Lung (tissue), 12 donors: ENCODE data around the gene MYPN. TPM values are rescaled to one million over a fixed set of nuclear protein-coding genes. Genes with fewer than 3 reads are reported as not detected.
A peak's percentile ranks its signal among the peaks of the same experiment; 100 is the strongest.

ENCODE experiments used
- ATAC-seq: fragments of 200-7000 bp; cut with Tn5 transposase; one replicate; pipeline ENCODE4 v1.9.1; 2020; ENCODE audit warnings: moderate number of reproducible peaks; ENCODE audit not compliant: insufficient read depth, low FRiP score
- DNase-seq, 3 donors: peaks; one replicate each; pipeline ENCODE4 v3.0.0-alpha.2; 2013 to 2017
- H3K27ac ChIP-seq, 2 donors: one replicate each; pipeline ENCODE4 v1.5.1; 2013; ENCODE audit warnings: mild to moderate bottlenecking in 2 of 2, moderate library complexity in 2 of 2, control low read depth in 1 of 2, inconsistent platforms in 1 of 2, low read depth in 1 of 2, low read length in 1 of 2
- H3K27me3 ChIP-seq, 3 donors: one replicate each; pipeline ENCODE4 v1.5.1; 2013; ENCODE audit warnings: low read length in 2 of 3; ENCODE audit not compliant: control insufficient read depth in 3 of 3, insufficient read depth in 3 of 3
- H3K36me3 ChIP-seq, 4 donors: one replicate each; pipeline ENCODE4 v1.5.1; 2013; ENCODE audit warnings: low read length in 4 of 4, mild to moderate bottlenecking in 1 of 4, moderate library complexity in 1 of 4; ENCODE audit not compliant: control insufficient read depth in 4 of 4, insufficient read depth in 4 of 4
- H3K4me1 ChIP-seq, 5 donors: one replicate each; pipeline ENCODE4 v1.5.1; 2013; ENCODE audit warnings: low read length in 5 of 5, mild to moderate bottlenecking in 2 of 5, moderate library complexity in 1 of 5; ENCODE audit not compliant: control insufficient read depth in 5 of 5, insufficient read depth in 5 of 5
- H3K4me3 ChIP-seq: one replicate; pipeline ENCODE4 v1.5.1; 2013; ENCODE audit warnings: mild to moderate bottlenecking, control low read depth, moderate library complexity
- H3K9ac ChIP-seq, 2 donors: one replicate each; pipeline ENCODE4 v1.5.1; 2013; ENCODE audit warnings: low read length in 2 of 2, control low read depth in 1 of 2; ENCODE audit not compliant: insufficient read depth in 1 of 2
- H3K9me3 ChIP-seq, 4 donors: one replicate each; pipeline ENCODE4 v1.5.1; 2013; ENCODE audit warnings: low read length in 3 of 4, mild to moderate bottlenecking in 1 of 4, moderate library complexity in 1 of 4; ENCODE audit not compliant: control insufficient read depth in 4 of 4, insufficient read depth in 3 of 4
- WGBS, 2 donors: extraction: QIAGEN DNeasy Blood & Tissue Kit; methylation state at CpG; one replicate each; pipeline ENCODE4 v1.1.7; 2013; 5-methylcytosine and 5-hydroxymethylcytosine counted together
- polyA plus RNA-seq, 2 donors: library from polyadenylated mRNA; stranded (reverse); fragments of 200-250 nt; gene quantifications; one replicate each; pipeline ENCODE4 v1.2.1, GENCODE V29; 2013
- total RNA-seq, 2 donors: library from RNA; depleted of rRNA in 1 of 2; stranded (reverse); fragments of >200 nt in 1 of 2; gene quantifications; one replicate each; pipeline ENCODE4 v1.2.1, GENCODE V29; 2014 to 2021
- TF ChIP-seq, protein P1 (sequence below): IDR thresholded peaks from 2 replicates; pipeline ENCODE4 v1.5.1; 2012; ENCODE audit warnings: mild to moderate bottlenecking; ENCODE audit errors: control extremely low read depth, extremely low read depth
- donor health status: control.
- donor health status: control.
- donor health status: Bipolar disorder and iron deficiency.
- donor health status: healthy.
- donor health status: DM: yes; HTN: yes; CAD: no.

The MYPN gene
- total and polyA plus RNA-seq, 4 donors, result 0.01 to 0.28 (median 0.04) TPM

- Histone ChIP-seq H3K36me3 (no peaks in the 10 kb centered on the region), H3K27me3 (no peaks in the 10 kb centered on the region), H3K9me3 (no peaks in the 10 kb centered on the region), H3K27ac (no peak overlapping the region), H3K4me3 (no peak overlapping the region), H3K4me1 (peaks cover 0 to 13% (median 0%) of the 10 kb centered on the region in 5 donors), H3K9ac (no peak overlapping the region)
- TF ChIP-seq, protein P1, sequence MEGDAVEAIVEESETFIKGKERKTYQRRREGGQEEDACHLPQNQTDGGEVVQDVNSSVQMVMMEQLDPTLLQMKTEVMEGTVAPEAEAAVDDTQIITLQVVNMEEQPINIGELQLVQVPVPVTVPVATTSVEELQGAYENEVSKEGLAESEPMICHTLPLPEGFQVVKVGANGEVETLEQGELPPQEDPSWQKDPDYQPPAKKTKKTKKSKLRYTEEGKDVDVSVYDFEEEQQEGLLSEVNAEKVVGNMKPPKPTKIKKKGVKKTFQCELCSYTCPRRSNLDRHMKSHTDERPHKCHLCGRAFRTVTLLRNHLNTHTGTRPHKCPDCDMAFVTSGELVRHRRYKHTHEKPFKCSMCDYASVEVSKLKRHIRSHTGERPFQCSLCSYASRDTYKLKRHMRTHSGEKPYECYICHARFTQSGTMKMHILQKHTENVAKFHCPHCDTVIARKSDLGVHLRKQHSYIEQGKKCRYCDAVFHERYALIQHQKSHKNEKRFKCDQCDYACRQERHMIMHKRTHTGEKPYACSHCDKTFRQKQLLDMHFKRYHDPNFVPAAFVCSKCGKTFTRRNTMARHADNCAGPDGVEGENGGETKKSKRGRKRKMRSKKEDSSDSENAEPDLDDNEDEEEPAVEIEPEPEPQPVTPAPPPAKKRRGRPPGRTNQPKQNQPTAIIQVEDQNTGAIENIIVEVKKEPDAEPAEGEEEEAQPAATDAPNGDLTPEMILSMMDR, result no peak
- 82 to 86% methylated on average over 5 of the region's 5 CpGs for WGBS, 2 donors
- ATAC-seq (no peak), DNase-seq (no peak)
Measured at GRCh38 chr10:68080853-68081431, 28.3 kb upstream of the MYPN start.

GRCh38 chr10:68081916-68082315 is 27.4 kb upstream of the MYPN start:
- no peak overlapping the region for H3K9ac ChIP-seq
- ATAC-seq (no peak), DNase-seq (no peak)
- TF ChIP-seq, protein P1, result no peak
- peaks cover 0 to 13% (median 0%) of the 10 kb centered on the region in 5 donors for H3K4me1 ChIP-seq
- no peaks in the 10 kb centered on the region for H3K36me3 ChIP-seq
- H3K4me3 ChIP-seq, result no peak overlapping the region
- no peaks in the 10 kb centered on the region for H3K9me3 ChIP-seq
- 88 to 91% methylated on average over 6 of the region's 6 CpGs for WGBS, 2 donors
- no peaks in the 10 kb centered on the region for H3K27me3 ChIP-seq
- H3K27ac ChIP-seq, result no peak overlapping the region

DNA sequence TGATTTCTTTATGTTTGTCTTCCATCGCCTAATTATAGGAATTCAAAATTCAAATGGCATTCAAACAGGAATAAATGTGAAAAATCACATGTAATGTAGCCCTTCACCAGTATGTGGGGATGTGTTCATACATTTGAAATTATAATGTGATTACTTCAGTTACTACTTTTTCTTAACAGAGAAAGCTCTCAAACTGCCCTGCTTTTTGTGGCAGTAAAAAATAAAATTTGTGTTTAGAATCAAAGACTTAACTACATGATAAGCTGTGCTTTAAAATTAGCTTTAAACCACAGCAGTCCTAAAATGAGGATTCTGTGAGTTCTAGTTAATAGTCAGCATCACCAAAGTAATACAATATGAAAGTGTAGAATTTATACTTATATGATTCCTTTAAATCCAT is 26.4 kb upstream of the MYPN start:
- H3K27ac ChIP-seq, result no peak overlapping the region
- no peaks in the 10 kb centered on the region for H3K9me3 ChIP-seq
- 65 to 72% methylated on average over 1 of the region's 1 CpG for WGBS, 2 donors
- H3K9ac ChIP-seq, result no peak overlapping the region
- TF ChIP-seq, protein P1, result no peak
- no peaks in the 10 kb centered on the region for H3K27me3 ChIP-seq
- DNase-seq (peak in 2 of 3 donors; percentile 69 to 73), ATAC-seq (no peak)
- no peak overlapping the region for H3K4me3 ChIP-seq
- H3K4me1 ChIP-seq, result peaks cover 0 to 13% (median 0%) of the 10 kb centered on the region in 5 donors
- H3K36me3 ChIP-seq, result no peaks in the 10 kb centered on the region

GRCh38 chr10:68083953-68084352 is 25.3 kb upstream of the MYPN start:
- peaks cover 0 to 13% (median 0%) of the 10 kb centered on the region in 5 donors for H3K4me1 ChIP-seq
- no peaks in the 10 kb centered on the region for H3K27me3 ChIP-seq
- H3K27ac ChIP-seq, result no peak overlapping the region
- ATAC-seq (no peak), DNase-seq (no peak)
- TF ChIP-seq, protein P1, result no peak
- H3K9ac ChIP-seq, result no peak overlapping the region
- H3K4me3 ChIP-seq, result no peak overlapping the region
- 54 to 64% methylated on average over 1 of the region's 1 CpG for WGBS, 2 donors
- H3K9me3 ChIP-seq, result no peaks in the 10 kb centered on the region
- no peaks in the 10 kb centered on the region for H3K36me3 ChIP-seq
